ENCODE results near the gene METRN.

METRN gene

DNA sequence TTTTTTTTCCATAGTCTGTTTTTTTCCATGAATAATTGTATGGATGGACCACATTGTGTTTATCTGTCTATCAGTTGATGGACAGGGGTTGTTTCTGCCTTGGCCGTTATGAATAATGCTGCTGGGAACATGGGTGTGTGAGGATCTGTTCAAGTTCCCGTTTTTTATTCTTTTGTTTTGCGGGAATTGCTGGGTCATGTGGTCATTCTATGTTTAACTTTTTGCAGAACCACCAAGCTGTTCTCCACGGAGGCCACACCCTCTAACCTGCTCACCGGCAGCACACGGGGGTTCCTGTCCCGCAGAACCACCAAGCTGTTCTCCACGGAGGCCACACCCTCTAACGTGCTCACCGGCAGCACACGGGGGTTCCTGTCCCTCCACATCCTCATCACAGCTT is 39.7 kb downstream of the METRN start:
- Histone ChIP-seq H3K4me1 (ENCODE audit: control insufficient read depth, low read depth, low read length) (peaks cover 18% of the 10 kb centered on the region), H3K4me3 (ENCODE audit: low read length) (no peak overlapping the region), H3K9ac (ENCODE audit: low read length) (no peak overlapping the region), H3K36me3 (ENCODE audit: control insufficient read depth, low read depth, low read length) (no peaks in the 10 kb centered on the region), H3K9me3 (ENCODE audit: control insufficient read depth, low read depth, low read length) (no peaks in the 10 kb centered on the region), H3K27ac (ENCODE audit: low read length) (no peak overlapping the region), H3K27me3 (ENCODE audit: control insufficient read depth, insufficient read depth, low read length) (no peaks in the 10 kb centered on the region)

DNA sequence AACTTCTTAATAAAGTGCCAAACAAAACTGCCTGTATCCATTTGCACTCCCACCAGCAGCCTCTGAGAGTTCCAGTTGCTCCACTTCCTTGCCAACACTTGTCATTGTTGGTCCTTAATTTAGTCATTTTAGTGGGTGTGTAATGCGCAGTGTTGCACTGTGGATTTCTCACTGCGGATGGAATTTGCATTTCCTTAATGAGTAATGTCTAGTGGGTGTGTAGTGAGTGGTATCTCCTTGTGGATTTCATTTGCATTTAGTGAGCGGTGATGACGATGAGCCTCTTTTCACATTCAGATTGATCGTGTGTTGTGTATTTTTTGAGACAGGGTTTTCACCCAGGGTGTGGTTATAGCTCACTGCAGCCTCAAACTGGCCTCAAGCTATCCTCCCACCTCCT is 41.5 kb downstream of the METRN start:
- Histone ChIP-seq H3K4me1 (ENCODE audit: control insufficient read depth, low read depth, low read length) (peaks cover 12% of the 10 kb centered on the region), H3K27me3 (ENCODE audit: control insufficient read depth, insufficient read depth, low read length) (no peaks in the 10 kb centered on the region), H3K4me3 (ENCODE audit: low read length) (no peak overlapping the region), H3K9ac (ENCODE audit: low read length) (no peak overlapping the region), H3K27ac (ENCODE audit: low read length) (no peak overlapping the region), H3K9me3 (ENCODE audit: control insufficient read depth, low read depth, low read length) (no peaks in the 10 kb centered on the region), H3K36me3 (ENCODE audit: control insufficient read depth, low read depth, low read length) (no peaks in the 10 kb centered on the region)

DNA sequence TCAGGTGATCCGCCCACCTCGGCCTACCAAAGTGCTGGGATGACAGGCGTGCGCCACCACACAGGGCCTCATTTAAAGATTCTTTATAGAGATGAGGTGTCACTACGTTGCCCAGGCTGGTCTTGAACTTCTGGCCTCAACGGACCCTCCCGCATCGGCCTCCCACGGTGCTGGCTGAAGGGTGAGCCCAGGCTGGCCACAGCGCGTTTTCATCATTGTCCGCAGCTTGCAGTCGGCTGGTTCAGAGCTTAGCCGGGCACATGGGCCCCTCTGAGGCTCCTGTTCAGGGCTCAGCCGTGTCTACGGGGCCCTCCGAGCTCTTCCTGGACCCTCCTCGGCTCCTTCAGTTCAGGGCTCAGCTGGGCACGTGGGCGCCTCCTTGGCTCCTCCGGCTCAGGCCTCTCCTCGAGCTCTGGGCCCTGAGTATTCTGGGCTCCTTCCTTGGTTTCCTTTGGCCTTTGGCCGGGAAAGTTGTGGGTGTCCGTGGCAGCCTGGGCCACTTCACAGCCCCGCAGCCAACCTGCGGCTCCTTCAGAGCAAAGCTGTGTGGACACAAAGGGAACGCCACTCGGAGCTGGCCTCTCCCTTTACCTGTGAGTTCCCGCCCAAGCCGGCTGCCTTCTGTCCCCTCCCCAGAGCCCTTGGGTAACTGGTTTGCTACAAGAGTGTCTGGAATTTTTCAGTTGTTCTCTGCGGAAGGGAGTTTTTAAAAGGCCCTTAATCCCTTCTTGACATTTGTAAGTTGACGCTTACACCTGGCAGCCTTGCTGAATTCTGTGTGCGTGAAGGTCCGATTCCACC is 44.4 kb downstream of the METRN start:
- Histone ChIP-seq H3K9me3 (ENCODE audit: control insufficient read depth, low read depth, low read length) (no peaks in the 10 kb centered on the region), H3K27me3 (ENCODE audit: control insufficient read depth, insufficient read depth, low read length) (no peaks in the 10 kb centered on the region), H3K4me1 (ENCODE audit: control insufficient read depth, low read depth, low read length) (no peaks in the 10 kb centered on the region), H3K9ac (ENCODE audit: low read length) (no peak overlapping the region), H3K27ac (ENCODE audit: low read length) (no peak overlapping the region), H3K36me3 (ENCODE audit: control insufficient read depth, low read depth, low read length) (no peaks in the 10 kb centered on the region), H3K4me3 (ENCODE audit: low read length) (no peak overlapping the region)

DNA sequence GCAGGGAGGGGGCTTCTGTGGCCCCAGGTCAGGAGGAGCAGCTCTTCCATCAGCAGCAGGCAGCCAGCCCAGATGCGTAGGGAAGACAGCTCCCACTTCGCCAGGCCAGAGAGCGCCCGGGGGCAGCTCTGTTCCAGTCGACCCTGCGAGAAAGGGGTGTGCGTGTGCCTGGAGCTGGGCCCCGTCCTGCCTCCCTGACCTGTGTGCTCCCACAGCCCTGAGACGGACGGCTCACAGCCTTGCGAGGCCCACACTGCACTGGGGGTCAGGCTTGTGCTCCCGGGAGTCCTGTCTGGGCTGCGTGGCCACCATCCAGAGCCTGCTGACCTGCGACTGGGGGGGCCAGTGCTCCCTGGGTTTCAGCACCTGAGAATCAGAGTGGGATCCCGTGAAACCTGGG is 45.1 kb downstream of the METRN start:
- Histone ChIP-seq H3K36me3 (ENCODE audit: control insufficient read depth, low read depth, low read length) (no peaks in the 10 kb centered on the region), H3K27me3 (ENCODE audit: control insufficient read depth, insufficient read depth, low read length) (no peaks in the 10 kb centered on the region), H3K4me1 (ENCODE audit: control insufficient read depth, low read depth, low read length) (no peaks in the 10 kb centered on the region), H3K9me3 (ENCODE audit: control insufficient read depth, low read depth, low read length) (no peaks in the 10 kb centered on the region), H3K27ac (ENCODE audit: low read length) (no peak overlapping the region), H3K9ac (ENCODE audit: low read length) (no peak overlapping the region), H3K4me3 (ENCODE audit: low read length) (no peak overlapping the region)

DNA sequence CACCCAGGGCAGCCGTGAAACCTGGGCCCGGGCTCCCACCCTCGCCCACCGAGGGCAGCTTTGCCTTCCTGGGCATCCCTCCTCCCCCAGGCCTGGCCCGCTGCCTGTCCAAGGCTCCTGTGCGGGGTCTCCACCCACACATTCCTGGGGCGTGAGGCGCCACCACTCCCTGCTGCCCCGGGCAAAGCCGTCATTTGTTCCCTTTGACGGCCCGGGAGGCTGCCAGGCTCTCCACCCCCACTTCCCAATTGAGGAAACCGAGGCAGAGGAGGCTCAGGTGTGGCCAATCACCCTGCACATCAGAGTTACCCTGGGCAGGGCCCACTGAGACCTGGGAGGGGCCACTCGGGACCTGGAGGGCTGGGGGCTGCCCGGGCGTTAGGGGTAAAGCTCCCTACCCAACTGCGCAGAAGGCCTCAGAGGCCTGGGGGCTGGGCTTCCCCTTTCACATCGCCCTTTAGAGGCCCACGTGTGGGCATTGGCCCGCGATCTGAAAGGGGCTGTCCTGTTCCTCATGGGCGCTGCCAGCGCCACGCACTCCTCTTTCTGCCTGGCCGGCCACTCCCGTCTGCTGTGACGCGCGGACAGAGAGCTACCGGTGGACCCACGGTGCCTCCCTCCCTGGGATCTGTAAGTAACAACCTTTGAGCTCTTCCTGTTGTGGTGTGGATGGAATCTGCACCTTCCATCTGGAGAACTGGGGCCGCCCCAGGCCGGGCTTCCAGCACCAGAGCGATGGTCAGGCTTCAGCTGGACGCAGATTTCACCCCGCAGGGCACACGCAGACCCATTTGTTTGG is 45.8 kb downstream of the METRN start, which contains the start of gene MSLN:
MSLN (plus strand) TSS at position 190 of the 799 bp plus-strand sequence. CDS start 1,947 bp downstream, outside the sequence.
- Histone ChIP-seq H3K9me3 (ENCODE audit: control insufficient read depth, low read depth, low read length) (no peaks in the 10 kb centered on the region), H3K27me3 (ENCODE audit: control insufficient read depth, insufficient read depth, low read length) (no peaks in the 10 kb centered on the region), H3K9ac (ENCODE audit: low read length) (no peak within 1 kb of the TSS), H3K27ac (ENCODE audit: low read length) (no peak within 1 kb of the TSS), H3K4me3 (ENCODE audit: low read length) (no peak within 1 kb of the TSS), H3K36me3 (ENCODE audit: control insufficient read depth, low read depth, low read length) (no peaks in the 10 kb centered on the region), H3K4me1 (ENCODE audit: control insufficient read depth, low read depth, low read length) (no peaks in the 10 kb centered on the region)

DNA sequence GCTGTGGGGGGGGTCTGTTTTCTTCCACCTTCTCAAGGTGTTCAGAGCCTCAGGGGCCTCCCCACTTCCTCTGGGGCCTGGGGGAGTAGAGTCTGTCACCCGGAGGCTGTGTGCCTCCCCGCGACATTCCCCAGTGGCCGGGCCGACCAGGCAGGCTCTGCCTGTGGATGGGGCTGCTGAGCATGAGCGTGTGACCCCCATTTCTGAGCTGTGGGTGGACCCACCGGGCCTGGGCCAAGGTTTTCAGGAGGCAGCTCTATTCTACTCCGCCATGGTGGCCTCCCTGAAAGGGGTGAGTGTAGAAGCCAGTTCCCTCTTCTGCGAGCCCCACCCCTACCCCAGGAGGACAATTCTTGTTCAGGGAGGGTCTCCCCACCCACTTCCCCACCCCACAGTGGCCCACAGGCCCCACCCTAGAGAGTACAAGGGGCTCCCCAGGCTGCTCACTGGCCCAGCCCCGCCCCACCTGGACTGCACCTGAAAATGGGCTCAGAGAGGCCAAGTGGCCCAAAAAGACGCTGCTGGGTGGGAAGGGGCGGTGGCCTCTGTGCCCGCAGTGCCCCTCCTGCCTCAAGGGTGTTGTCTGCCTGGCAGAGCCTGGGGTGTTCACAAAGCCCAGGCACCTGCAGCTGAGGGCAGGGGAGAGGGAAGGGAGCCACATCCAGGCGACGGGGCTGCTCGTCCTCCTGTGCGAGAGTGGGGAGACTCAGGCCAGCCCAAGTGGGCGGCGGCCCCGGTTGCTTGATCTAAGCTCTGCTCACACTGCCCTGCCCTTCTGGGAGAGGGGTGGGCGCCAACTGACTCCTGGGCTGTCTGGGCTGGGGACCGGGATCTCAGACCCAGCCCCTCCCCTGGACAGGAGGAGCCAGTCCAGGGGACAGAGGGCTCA is 47.0 kb downstream of the METRN start:
- H3K36me3 ChIP-seq (ENCODE audit: control insufficient read depth, low read depth, low read length): no peaks in the 10 kb centered on the region
- H3K9me3 ChIP-seq (ENCODE audit: control insufficient read depth, low read depth, low read length): no peaks in the 10 kb centered on the region
- no peak overlapping the region for H3K9ac ChIP-seq (ENCODE audit: low read length)
- H3K4me3 ChIP-seq (ENCODE audit: low read length): no peak overlapping the region
- no peaks in the 10 kb centered on the region for H3K4me1 ChIP-seq (ENCODE audit: control insufficient read depth, low read depth, low read length)
- H3K27me3 ChIP-seq (ENCODE audit: control insufficient read depth, insufficient read depth, low read length): no peaks in the 10 kb centered on the region
- H3K27ac ChIP-seq (ENCODE audit: low read length): no peak overlapping the region

DNA sequence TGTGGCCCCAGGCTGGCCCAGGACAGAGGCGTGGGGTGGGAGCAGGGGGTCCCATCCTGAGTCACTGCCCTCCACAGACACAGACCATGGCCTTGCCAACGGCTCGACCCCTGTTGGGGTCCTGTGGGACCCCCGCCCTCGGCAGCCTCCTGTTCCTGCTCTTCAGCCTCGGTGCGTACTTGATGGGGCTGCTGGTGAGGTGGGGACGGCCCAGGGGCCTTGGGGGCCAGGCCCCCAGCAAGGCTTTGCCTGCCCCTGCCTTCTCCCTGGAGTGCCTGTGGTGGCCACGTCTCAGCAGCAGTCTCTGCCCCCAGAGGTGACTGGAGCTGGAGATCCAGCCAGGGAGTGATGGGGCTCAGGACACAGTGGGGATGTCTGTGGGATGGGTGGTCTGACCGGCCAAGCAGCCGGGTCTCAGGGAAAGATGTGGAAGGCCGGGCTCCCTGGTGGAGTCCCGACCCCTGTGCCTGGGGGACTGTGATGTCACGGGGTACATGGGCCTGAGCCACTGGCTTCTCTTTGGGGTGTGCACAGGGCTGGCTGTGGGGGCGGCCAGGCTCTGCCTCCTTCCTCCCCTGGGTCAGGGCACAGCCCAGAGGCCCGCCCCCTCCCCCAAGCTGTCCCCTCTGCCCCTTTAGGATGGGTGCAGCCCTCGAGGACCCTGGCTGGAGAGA is 47.8 kb downstream of the METRN start:
- H3K9me3 ChIP-seq (ENCODE audit: control insufficient read depth, low read depth, low read length): no peaks in the 10 kb centered on the region
- H3K9ac ChIP-seq (ENCODE audit: low read length): no peak overlapping the region

DNA sequence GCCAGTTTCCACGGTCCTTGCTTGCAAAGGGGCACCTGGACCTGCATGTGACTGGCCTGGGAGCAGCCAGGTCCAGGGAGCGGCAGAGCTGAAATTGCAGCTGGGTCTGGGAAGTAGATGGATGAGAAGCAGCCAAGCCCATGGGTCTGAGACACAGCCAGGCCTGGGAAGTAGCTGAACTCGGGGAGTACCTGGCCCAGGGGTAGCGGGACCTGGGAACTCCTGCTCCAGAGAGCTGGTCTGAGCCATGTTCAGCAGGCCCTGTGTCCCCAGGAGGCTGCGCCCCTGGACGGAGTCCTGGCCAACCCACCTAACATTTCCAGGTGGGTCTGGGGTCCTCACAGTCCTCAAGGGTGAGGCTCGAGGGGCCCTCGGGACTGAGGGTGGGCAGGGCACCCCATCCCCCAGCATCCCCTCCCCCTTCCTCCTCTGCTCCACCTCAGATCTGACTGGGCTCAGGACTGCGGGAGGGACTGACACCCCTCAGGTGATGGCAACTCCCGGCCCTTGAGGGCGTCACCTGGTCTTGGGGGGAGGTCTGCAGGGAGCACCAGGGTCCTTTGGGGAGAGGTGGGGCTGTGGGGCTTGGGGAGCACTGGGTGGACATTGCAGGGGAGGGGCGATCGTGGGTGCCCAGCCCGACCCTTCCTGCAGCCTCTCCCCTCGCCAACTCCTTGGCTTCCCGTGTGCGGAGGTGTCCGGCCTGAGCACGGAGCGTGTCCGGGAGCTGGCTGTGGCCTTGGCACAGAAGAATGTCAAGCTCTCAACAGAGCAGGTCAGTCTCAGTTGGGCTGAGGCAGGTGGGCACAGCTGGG is 48.7 kb downstream of the METRN start:
- H3K36me3 ChIP-seq (ENCODE audit: control insufficient read depth, low read depth, low read length): no peaks in the 10 kb centered on the region
- H3K27ac ChIP-seq (ENCODE audit: low read length): no peak overlapping the region
- no peaks in the 10 kb centered on the region for H3K9me3 ChIP-seq (ENCODE audit: control insufficient read depth, low read depth, low read length)
- no peak overlapping the region for H3K9ac ChIP-seq (ENCODE audit: low read length)
- H3K4me3 ChIP-seq (ENCODE audit: low read length): no peak overlapping the region
- no peaks in the 10 kb centered on the region for H3K27me3 ChIP-seq (ENCODE audit: control insufficient read depth, insufficient read depth, low read length)
- H3K4me1 ChIP-seq (ENCODE audit: control insufficient read depth, low read depth, low read length): no peaks in the 10 kb centered on the region

More for the DNA sequence above, 47.8 kb downstream of the METRN start:
- Histone ChIP-seq H3K4me3 (ENCODE audit: low read length) (no peak overlapping the region), H3K4me1 (ENCODE audit: control insufficient read depth, low read depth, low read length) (no peaks in the 10 kb centered on the region), H3K27ac (ENCODE audit: low read length) (no peak overlapping the region), H3K27me3 (ENCODE audit: control insufficient read depth, insufficient read depth, low read length) (no peaks in the 10 kb centered on the region), H3K36me3 (ENCODE audit: control insufficient read depth, low read depth, low read length) (no peaks in the 10 kb centered on the region)

DNA sequence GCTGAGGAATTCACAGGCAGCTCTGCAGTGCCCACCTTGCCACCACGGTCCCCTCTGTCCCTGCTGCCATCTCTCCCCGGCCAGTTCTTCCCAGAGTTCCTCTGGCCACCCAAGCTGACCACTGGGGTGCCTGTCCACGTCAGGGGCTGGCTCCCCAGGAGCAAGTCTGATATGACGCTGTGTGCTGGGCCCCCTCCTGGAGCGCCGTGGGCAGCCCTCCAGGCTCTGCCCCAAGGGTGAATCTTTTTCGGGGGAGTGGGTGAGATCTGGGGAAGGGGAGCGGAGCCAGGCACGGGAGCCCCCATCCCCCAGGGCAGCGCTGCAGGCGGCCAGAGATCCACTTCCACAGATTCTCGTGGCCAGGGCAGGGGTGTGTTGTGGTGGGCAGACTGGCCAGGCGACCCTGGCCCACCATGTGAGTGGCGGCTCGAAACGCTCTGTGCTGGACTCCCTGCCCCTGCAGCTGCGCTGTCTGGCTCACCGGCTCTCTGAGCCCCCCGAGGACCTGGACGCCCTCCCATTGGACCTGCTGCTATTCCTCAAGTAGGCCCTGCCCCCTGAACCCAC is 49.3 kb downstream of the METRN start:
- Histone ChIP-seq H3K36me3 (ENCODE audit: control insufficient read depth, low read depth, low read length) (no peaks in the 10 kb centered on the region), H3K4me3 (ENCODE audit: low read length) (no peak overlapping the region), H3K9ac (ENCODE audit: low read length) (no peak overlapping the region), H3K27me3 (ENCODE audit: control insufficient read depth, insufficient read depth, low read length) (no peaks in the 10 kb centered on the region), H3K27ac (ENCODE audit: low read length) (no peak overlapping the region), H3K9me3 (ENCODE audit: control insufficient read depth, low read depth, low read length) (no peaks in the 10 kb centered on the region), H3K4me1 (ENCODE audit: control insufficient read depth, low read depth, low read length) (no peaks in the 10 kb centered on the region)

DNA sequence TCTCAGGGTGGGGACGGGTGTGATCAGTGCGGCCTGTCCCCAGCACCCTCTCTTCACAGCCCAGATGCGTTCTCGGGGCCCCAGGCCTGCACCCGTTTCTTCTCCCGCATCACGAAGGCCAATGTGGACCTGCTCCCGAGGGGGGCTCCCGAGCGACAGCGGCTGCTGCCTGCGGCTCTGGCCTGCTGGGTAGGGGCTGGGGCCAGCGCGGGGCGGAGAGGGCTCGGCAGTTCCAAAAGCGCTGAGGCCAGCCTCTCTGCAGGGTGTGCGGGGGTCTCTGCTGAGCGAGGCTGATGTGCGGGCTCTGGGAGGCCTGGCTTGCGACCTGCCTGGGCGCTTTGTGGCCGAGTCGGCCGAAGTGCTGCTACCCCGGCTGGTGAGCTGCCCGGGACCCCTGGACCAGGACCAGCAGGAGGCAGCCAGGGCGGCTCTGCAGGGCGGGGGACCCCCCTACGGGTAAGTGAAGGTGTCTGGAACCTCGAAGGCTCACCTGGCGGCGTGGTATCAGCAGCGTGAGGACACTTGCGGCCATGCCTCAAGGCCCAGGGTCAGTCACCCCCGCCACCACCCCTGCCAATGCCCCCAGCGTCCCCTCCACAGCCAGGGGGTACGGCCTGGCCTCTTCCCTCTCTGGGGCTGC is 50.0 kb downstream of the METRN start:
- Histone ChIP-seq H3K36me3 (ENCODE audit: control insufficient read depth, low read depth, low read length) (no peaks in the 10 kb centered on the region), H3K9me3 (ENCODE audit: control insufficient read depth, low read depth, low read length) (no peaks in the 10 kb centered on the region), H3K9ac (ENCODE audit: low read length) (no peak overlapping the region)

More for the DNA sequence above, 50.0 kb downstream of the METRN start:
- H3K4me3 ChIP-seq (ENCODE audit: low read length): no peak overlapping the region
- no peaks in the 10 kb centered on the region for H3K27me3 ChIP-seq (ENCODE audit: control insufficient read depth, insufficient read depth, low read length)
- no peak overlapping the region for H3K27ac ChIP-seq (ENCODE audit: low read length)
- H3K4me1 ChIP-seq (ENCODE audit: control insufficient read depth, low read depth, low read length): no peaks in the 10 kb centered on the region

All from iPS-18a (cell line).